ENCODE data around the gene INPP5D. TPM values are rescaled to one million over a fixed set of nuclear protein-coding genes. Genes with fewer than 3 reads are reported as not detected.
A peak's percentile ranks its signal among the peaks of the same experiment; 100 is the strongest.

INPP5D gene
- polyA plus RNA-seq, 3 donors = 30.6 to 90.2 (median 54.8) TPM

DNA sequence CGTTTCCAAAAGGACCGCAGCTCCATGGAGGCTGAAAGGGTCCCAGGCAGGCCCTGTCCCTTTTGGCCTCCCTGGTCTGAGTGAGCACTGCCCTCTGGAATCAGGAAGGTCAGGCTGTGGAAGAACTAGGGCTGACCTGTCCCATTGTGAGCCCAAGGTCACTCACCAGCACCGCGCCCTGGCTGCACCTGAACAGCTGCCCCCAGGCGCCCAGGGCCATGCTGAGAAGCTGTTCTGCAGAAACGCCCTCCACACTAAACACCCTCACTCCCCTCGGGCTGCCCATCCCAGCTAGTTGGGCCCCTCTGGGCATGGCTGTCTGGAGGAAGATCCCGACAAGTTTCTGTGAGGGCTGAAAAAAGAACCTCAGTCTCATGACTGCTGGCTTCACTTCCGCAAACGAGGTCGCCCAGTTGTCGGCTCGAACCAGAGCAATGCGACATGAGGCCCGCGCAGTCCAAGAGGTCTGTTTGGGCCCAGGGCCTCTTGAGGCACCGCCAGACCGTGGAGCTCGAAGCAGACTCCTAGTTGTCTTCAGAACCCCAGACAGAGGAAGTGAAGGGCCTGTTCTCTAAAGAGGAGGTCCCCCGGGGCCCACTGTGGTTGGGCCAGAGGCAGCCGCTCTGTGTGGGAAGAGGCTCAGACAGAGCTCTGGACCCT is 64.4 kb downstream of the INPP5D start:
- peak overlapping the region; percentile 51 to 63 for H3K27ac ChIP-seq (ENCODE audit: low read depth in 1 of 2, low read length in 2 of 2)

DNA sequence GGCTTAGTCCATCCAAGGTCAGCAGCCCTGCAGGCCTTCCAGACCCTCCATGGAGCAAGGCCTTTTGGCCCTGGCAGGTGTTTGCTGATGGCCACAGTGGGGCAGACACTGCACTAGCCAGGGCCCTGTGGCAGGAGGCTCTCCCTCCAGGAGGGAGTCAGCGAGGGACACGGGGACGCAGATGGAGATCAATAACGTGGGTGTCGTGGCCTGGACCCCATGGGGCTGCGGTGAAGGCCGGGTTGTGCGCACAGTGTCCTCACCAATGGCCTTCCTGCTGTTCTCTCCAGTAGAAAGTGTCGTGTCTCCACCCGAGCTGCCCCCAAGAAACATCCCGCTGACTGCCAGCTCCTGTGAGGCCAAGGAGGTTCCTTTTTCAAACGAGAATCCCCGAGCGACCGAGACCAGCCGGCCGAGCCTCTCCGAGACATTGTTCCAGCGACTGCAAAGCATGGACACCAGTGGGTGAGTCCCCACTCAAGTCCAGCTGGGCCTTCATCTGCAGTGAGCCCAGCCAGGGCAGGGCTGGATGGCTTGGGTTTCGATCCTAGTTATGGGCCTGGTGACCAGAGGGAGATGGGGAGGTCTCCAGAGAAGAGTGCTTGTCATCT is 65.4 kb downstream of the INPP5D start:
- peaks cover 4% of the 10 kb centered on the region for H3K4me1 Mint-ChIP-seq
- Histone ChIP-seq H3K4me3 (replicated peaks in 1 of 3; ENCODE audit: low read depth in 2 of 3, low read length in 3 of 3) (no peak overlapping the region), H2AFZ (ENCODE audit: insufficient read depth, low read depth, low read length, poor library complexity, severe bottlenecking) (no peak overlapping the region), H3K79me2 (ENCODE audit: insufficient read depth, low read length) (peaks cover 72% of the 10 kb centered on the region), H3K36me3 (replicated peaks in 1 of 2; ENCODE audit: control insufficient read depth in 1 of 2, insufficient read depth in 2 of 2, low read length in 2 of 2) (peaks cover 82 to 91% of the 10 kb centered on the region in 2 donors), H3K27ac (ENCODE audit: low read depth in 1 of 2, low read length in 2 of 2) (peak overlapping the region in 1 of 2 donors; percentile 63), H3K27me3 (ENCODE audit: control insufficient read depth in 2 of 2, insufficient read depth in 2 of 2, low read length in 2 of 2) (no peaks in the 10 kb centered on the region), H4K20me1 (ENCODE audit: insufficient read depth, low read length) (peaks cover 98% of the 10 kb centered on the region), H3K4me2 (replicated peaks; ENCODE audit: extremely low read depth, low read length, poor library complexity, severe bottlenecking) (no peak overlapping the region), H3K9ac (ENCODE audit: insufficient read depth, low read length, poor library complexity, severe bottlenecking) (no peak overlapping the region), H3K9me3 (replicated peaks in 1 of 2; ENCODE audit: control insufficient read depth in 1 of 2, insufficient read depth in 1 of 2, low read length in 2 of 2) (no peaks in the 10 kb centered on the region), H3K4me1 (ENCODE audit: control insufficient read depth in 1 of 2, insufficient read depth in 2 of 2, low read length in 2 of 2) (no peaks in the 10 kb centered on the region)
- WGBS (ENCODE audit: insufficient coverage) = 93% methylated on average over 20 of the region's 20 CpGs
- DNase-seq = no peak
- peaks cover 67 to 91% of the 10 kb centered on the region in 2 donors for H3K36me3 Mint-ChIP-seq
- no peak overlapping the region for H3K4me3 Mint-ChIP-seq
- peak overlapping the region in 3 of 7 donors; percentile 20 to 65 (median 50) for H3K27ac Mint-ChIP-seq
- H3K27me3 Mint-ChIP-seq (ENCODE audit: low read depth in 3 of 3) = no peaks in the 10 kb centered on the region
- H3K9me3 Mint-ChIP-seq = peaks cover 0 to 3% (median 0%) of the 10 kb centered on the region in 7 donors
- TF ChIP-seq, protein P1, sequence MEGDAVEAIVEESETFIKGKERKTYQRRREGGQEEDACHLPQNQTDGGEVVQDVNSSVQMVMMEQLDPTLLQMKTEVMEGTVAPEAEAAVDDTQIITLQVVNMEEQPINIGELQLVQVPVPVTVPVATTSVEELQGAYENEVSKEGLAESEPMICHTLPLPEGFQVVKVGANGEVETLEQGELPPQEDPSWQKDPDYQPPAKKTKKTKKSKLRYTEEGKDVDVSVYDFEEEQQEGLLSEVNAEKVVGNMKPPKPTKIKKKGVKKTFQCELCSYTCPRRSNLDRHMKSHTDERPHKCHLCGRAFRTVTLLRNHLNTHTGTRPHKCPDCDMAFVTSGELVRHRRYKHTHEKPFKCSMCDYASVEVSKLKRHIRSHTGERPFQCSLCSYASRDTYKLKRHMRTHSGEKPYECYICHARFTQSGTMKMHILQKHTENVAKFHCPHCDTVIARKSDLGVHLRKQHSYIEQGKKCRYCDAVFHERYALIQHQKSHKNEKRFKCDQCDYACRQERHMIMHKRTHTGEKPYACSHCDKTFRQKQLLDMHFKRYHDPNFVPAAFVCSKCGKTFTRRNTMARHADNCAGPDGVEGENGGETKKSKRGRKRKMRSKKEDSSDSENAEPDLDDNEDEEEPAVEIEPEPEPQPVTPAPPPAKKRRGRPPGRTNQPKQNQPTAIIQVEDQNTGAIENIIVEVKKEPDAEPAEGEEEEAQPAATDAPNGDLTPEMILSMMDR (IDR thresholded peaks at IDR 0.05) = no peak
- intact Hi-C loops (cut with micrococcal nuclease) = no loop called here

More for the DNA sequence above, 64.4 kb downstream of the INPP5D start:
- Histone ChIP-seq H2AFZ (ENCODE audit: insufficient read depth, low read depth, low read length, poor library complexity, severe bottlenecking) (no peak overlapping the region), H3K9me3 (replicated peaks in 1 of 2; ENCODE audit: control insufficient read depth in 1 of 2, insufficient read depth in 1 of 2, low read length in 2 of 2) (no peaks in the 10 kb centered on the region), H3K9ac (ENCODE audit: insufficient read depth, low read length, poor library complexity, severe bottlenecking) (no peak overlapping the region), H3K36me3 (replicated peaks in 1 of 2; ENCODE audit: control insufficient read depth in 1 of 2, insufficient read depth in 2 of 2, low read length in 2 of 2) (peaks cover 73 to 88% of the 10 kb centered on the region in 2 donors), H3K27me3 (ENCODE audit: control insufficient read depth in 2 of 2, insufficient read depth in 2 of 2, low read length in 2 of 2) (no peaks in the 10 kb centered on the region), H3K4me3 (replicated peaks in 1 of 3; ENCODE audit: low read depth in 2 of 3, low read length in 3 of 3) (no peak overlapping the region), H3K79me2 (ENCODE audit: insufficient read depth, low read length) (peaks cover 75% of the 10 kb centered on the region), H3K4me1 (ENCODE audit: control insufficient read depth in 1 of 2, insufficient read depth in 2 of 2, low read length in 2 of 2) (no peaks in the 10 kb centered on the region), H3K4me2 (replicated peaks; ENCODE audit: extremely low read depth, low read length, poor library complexity, severe bottlenecking) (no peak overlapping the region), H4K20me1 (ENCODE audit: insufficient read depth, low read length) (peaks cover 98% of the 10 kb centered on the region)
- Mint-ChIP-seq H3K36me3 (peaks cover 62 to 89% of the 10 kb centered on the region in 2 donors), H3K27ac (peak overlapping the region in 6 of 7 donors; percentile 54 to 89 (median 72)), H3K4me1 (peaks cover 4% of the 10 kb centered on the region), H3K27me3 (ENCODE audit: low read depth in 3 of 3) (no peaks in the 10 kb centered on the region), H3K4me3 (no peak overlapping the region), H3K9me3 (peaks cover 0 to 3% (median 0%) of the 10 kb centered on the region in 7 donors)
- WGBS (ENCODE audit: insufficient coverage) = 81% methylated on average over 15 of the region's 21 CpGs
- DNase-seq = peak; percentile 18 to 42 (median 18)
- intact Hi-C loops (cut with micrococcal nuclease) = no loop called here
- TF ChIP-seq, protein P1 (IDR thresholded peaks at IDR 0.05) = no peak

All from CD14-positive monocyte (primary cell).